Karpas-422 (cell line): ENCODE results near the gene HOPX. TPM values are rescaled to one million over a fixed set of nuclear protein-coding genes. Genes with fewer than 3 reads are reported as not detected.
"Not testable (repeated sequence)": the region's sequence is repeated elsewhere in the genome, so short reads cannot be mapped to it uniquely, and the experiment has no call there.

Experiments used
- DNase-seq: peaks from one replicate; pipeline ENCODE4 v3.0.0-alpha.2; 2015
- H2AFZ ChIP-seq: fragments of 200-600 bp; sonication (generic); 2 replicates; pipeline ENCODE4 v1.6.1; 2014; ENCODE audit warnings: antibody characterized with exemption, low read length, mixed read lengths
- H3K27ac ChIP-seq: fragments of 200-600 bp; sonication (generic); 2 replicates; pipeline ENCODE4 v1.5.1; 2014; ENCODE audit warnings: mild to moderate bottlenecking, low read length, moderate library complexity
- H3K27me3 ChIP-seq: fragments of 200-600 bp; sonication (generic); 2 replicates; pipeline ENCODE4 v1.6.1; 2014; ENCODE audit warnings: low read length, mixed read lengths
- H3K36me3 ChIP-seq: fragments of 200-600 bp; sonication (generic); 2 replicates; pipeline ENCODE4 v1.6.1; 2014; ENCODE audit warnings: low read length, mixed read lengths; ENCODE audit not compliant: insufficient read depth
- H3K4me1 ChIP-seq: fragments of 200-600 bp; sonication (generic); 2 replicates; pipeline ENCODE4 v1.6.1; 2014; ENCODE audit warnings: mild to moderate bottlenecking, low read length, mixed read lengths
- H3K4me2 ChIP-seq: fragments of 200-600 bp; sonication (generic); 2 replicates; pipeline ENCODE4 v1.6.1; 2014; ENCODE audit warnings: low read length, low read depth, mild to moderate bottlenecking; ENCODE audit not compliant: poor library complexity, severe bottlenecking
- H3K4me3 ChIP-seq: fragments of 200-600 bp; sonication (generic); 2 replicates; pipeline ENCODE4 v1.5.1; 2014; ENCODE audit warnings: mild to moderate bottlenecking, antibody characterized with exemption, low read length, mixed read lengths
- H3K79me2 ChIP-seq: fragments of 200-600 bp; sonication (generic); 2 replicates; pipeline ENCODE4 v1.6.1; 2014; ENCODE audit warnings: mild to moderate bottlenecking, low read length, mixed read lengths
- H3K9ac ChIP-seq: fragments of 200-600 bp; sonication (generic); 2 replicates; pipeline ENCODE4 v1.6.0; 2014; ENCODE audit warnings: low read length
- H3K9me2 ChIP-seq: fragments of 200-600 bp; sonication (generic), shearing (Covaris generic); replicated peaks from 2 replicates; pipeline ENCODE4 v1.6.0; 2014; ENCODE audit warnings: mild to moderate bottlenecking, low read length, moderate library complexity; ENCODE audit not compliant: insufficient read depth
- H3K9me3 ChIP-seq: fragments of 300-700, 200-600 bp; sonication (generic); 2 replicates; pipeline ENCODE4 v1.6.1; 2014; ENCODE audit warnings: low read length, mixed read lengths
- H4K20me1 ChIP-seq: fragments of 200-600 bp; sonication (generic); 2 replicates; pipeline ENCODE4 v1.6.1; 2014; ENCODE audit warnings: mild to moderate bottlenecking, antibody characterized with exemption, low read length, low read depth; ENCODE audit not compliant: insufficient read depth
- total RNA-seq: library from RNA; depleted of rRNA; stranded (reverse); fragments of >200 nt; shearing (Covaris generic); gene quantifications from 2 replicates; pipeline ENCODE4 v1.2.3, GENCODE V29; 2014; ENCODE audit warnings: low replicate concordance

Gene HOPX
- total RNA-seq, 1 experiment from 2014 or later = not detected

GRCh38 chr4:56637154-56637553 lies 43.9 kb downstream of the HOPX start:
- H3K4me3 ChIP-seq = no peak overlapping the region

GRCh38 chr4:56634954-56635353 lies 46.1 kb downstream of the HOPX start:
- not testable (repeated sequence) for H3K4me3 ChIP-seq, H3K79me2 ChIP-seq, H2AFZ ChIP-seq, H3K9me2 ChIP-seq, H3K36me3 ChIP-seq, H4K20me1 ChIP-seq, DNase-seq, H3K27me3 ChIP-seq, H3K9ac ChIP-seq, H3K4me2 ChIP-seq, H3K9me3 ChIP-seq, H3K27ac ChIP-seq, H3K4me1 ChIP-seq

More at GRCh38 chr4:56637154-56637553, 43.9 kb downstream of the HOPX start:
- no peaks in the 10 kb centered on the region for H3K36me3 ChIP-seq
- no peaks in the 10 kb centered on the region for H3K27me3 ChIP-seq
- H3K4me1 ChIP-seq = no peaks in the 10 kb centered on the region
- no peaks in the 10 kb centered on the region for H3K9me2 ChIP-seq
- H2AFZ ChIP-seq = no peak overlapping the region
- H3K4me2 ChIP-seq = no peak overlapping the region
- H4K20me1 ChIP-seq = no peaks in the 10 kb centered on the region
- no peaks in the 10 kb centered on the region for H3K79me2 ChIP-seq
- H3K9ac ChIP-seq = no peak overlapping the region
- no peak for DNase-seq
- H3K27ac ChIP-seq = no peak overlapping the region
- no peaks in the 10 kb centered on the region for H3K9me3 ChIP-seq

GRCh38 chr4:56633486-56633885 lies 47.6 kb downstream of the HOPX start:
- no peaks in the 10 kb centered on the region for H4K20me1 ChIP-seq
- DNase-seq = no peak
- H3K4me1 ChIP-seq = no peaks in the 10 kb centered on the region
- no peaks in the 10 kb centered on the region for H3K27me3 ChIP-seq
- no peaks in the 10 kb centered on the region for H3K9me2 ChIP-seq
- no peaks in the 10 kb centered on the region for H3K9me3 ChIP-seq
- no peak overlapping the region for H3K9ac ChIP-seq
- no peaks in the 10 kb centered on the region for H3K79me2 ChIP-seq
- no peak overlapping the region for H3K27ac ChIP-seq
- no peak overlapping the region for H3K4me2 ChIP-seq
- no peak overlapping the region for H2AFZ ChIP-seq
- H3K36me3 ChIP-seq = no peaks in the 10 kb centered on the region
- H3K4me3 ChIP-seq = no peak overlapping the region

GRCh38 chr4:56630876-56631666 lies 50.0 kb downstream of the HOPX start:
- no peak overlapping the region for H3K9ac ChIP-seq
- H3K4me1 ChIP-seq = no peaks in the 10 kb centered on the region
- H3K4me2 ChIP-seq = no peak overlapping the region
- H3K9me2 ChIP-seq = no peaks in the 10 kb centered on the region
- H2AFZ ChIP-seq = no peak overlapping the region
- no peak overlapping the region for H3K27ac ChIP-seq
- no peaks in the 10 kb centered on the region for H3K79me2 ChIP-seq
- no peak overlapping the region for H3K4me3 ChIP-seq
- H3K9me3 ChIP-seq = peaks cover 3% of the 10 kb centered on the region; the same call in 1 of the 2 replicates
- no peak for DNase-seq
- no peaks in the 10 kb centered on the region for H3K36me3 ChIP-seq
- H4K20me1 ChIP-seq = no peaks in the 10 kb centered on the region
- no peaks in the 10 kb centered on the region for H3K27me3 ChIP-seq

- H3K4me2 ChIP-seq = no peak overlapping the region
- DNase-seq = no peak
- no peaks in the 10 kb centered on the region for H4K20me1 ChIP-seq
- no peaks in the 10 kb centered on the region for H3K4me1 ChIP-seq
- H2AFZ ChIP-seq = no peak overlapping the region
- H3K9me2 ChIP-seq = no peaks in the 10 kb centered on the region
- H3K27me3 ChIP-seq = no peaks in the 10 kb centered on the region
- H3K4me3 ChIP-seq = no peak overlapping the region
- H3K79me2 ChIP-seq = no peaks in the 10 kb centered on the region
- H3K27ac ChIP-seq = no peak overlapping the region
- peaks cover 3% of the 10 kb centered on the region; the same call in 1 of the 2 replicates for H3K9me3 ChIP-seq
- H3K36me3 ChIP-seq = no peaks in the 10 kb centered on the region
- no peak overlapping the region for H3K9ac ChIP-seq
Measured at GRCh38 chr4:56628592-56628991, 52.5 kb downstream of the HOPX start.

GRCh38 chr4:56627985-56628384 lies 53.1 kb downstream of the HOPX start:
- Histone ChIP-seq H4K20me1 (no peaks in the 10 kb centered on the region), H3K27ac (no peak overlapping the region), H3K9me3 (peaks cover 3% of the 10 kb centered on the region; the same call in 1 of the 2 replicates), H3K4me3 (no peak overlapping the region), H2AFZ (no peak overlapping the region), H3K4me1 (no peaks in the 10 kb centered on the region), H3K4me2 (no peak overlapping the region), H3K9ac (no peak overlapping the region), H3K9me2 (no peaks in the 10 kb centered on the region), H3K79me2 (no peaks in the 10 kb centered on the region), H3K36me3 (no peaks in the 10 kb centered on the region), H3K27me3 (no peaks in the 10 kb centered on the region)
- DNase-seq = no peak

GRCh38 chr4:56627375-56627774 lies 53.7 kb downstream of the HOPX start:
- H3K4me2 ChIP-seq = no peak overlapping the region
- no peak overlapping the region for H2AFZ ChIP-seq
- no peaks in the 10 kb centered on the region for H3K4me1 ChIP-seq
- no peaks in the 10 kb centered on the region for H3K27me3 ChIP-seq
- no peaks in the 10 kb centered on the region for H3K9me2 ChIP-seq
- H3K4me3 ChIP-seq = no peak overlapping the region
- no peaks in the 10 kb centered on the region for H4K20me1 ChIP-seq
- H3K27ac ChIP-seq = no peak overlapping the region
- no peak for DNase-seq
- no peaks in the 10 kb centered on the region for H3K36me3 ChIP-seq
- no peak overlapping the region for H3K9ac ChIP-seq
- peaks cover 3% of the 10 kb centered on the region; the same call in 1 of the 2 replicates for H3K9me3 ChIP-seq
- H3K79me2 ChIP-seq = no peaks in the 10 kb centered on the region

GRCh38 chr4:56626963-56627362 lies 54.1 kb downstream of the HOPX start:
- Histone ChIP-seq H3K27ac (no peak overlapping the region), H3K9ac (no peak overlapping the region), H4K20me1 (no peaks in the 10 kb centered on the region), H3K9me2 (no peaks in the 10 kb centered on the region), H3K27me3 (no peaks in the 10 kb centered on the region), H3K9me3 (peaks cover 3% of the 10 kb centered on the region; the same call in 1 of the 2 replicates), H3K4me1 (no peaks in the 10 kb centered on the region), H3K36me3 (no peaks in the 10 kb centered on the region), H2AFZ (no peak overlapping the region), H3K79me2 (no peaks in the 10 kb centered on the region), H3K4me2 (no peak overlapping the region), H3K4me3 (no peak overlapping the region)
- DNase-seq = no peak
